ENCODE results near the gene DIMT1.
A peak's percentile ranks its signal among the peaks of the same experiment; 100 is the strongest.

Gene DIMT1

GRCh38 chr5:62403411-62404250 is at the start of gene DIMT1:
TSS of gene DIMT1 (minus strand) at chr5:62403905. CDS start at chr5:62403772, 133 bp downstream.
- peak; percentile 83 for DNase-seq

GRCh38 chr5:62450259-62450658 is 46.6 kb upstream of the DIMT1 start:
- no peak for DNase-seq

GRCh38 chr5:62448528-62448927 is 44.8 kb upstream of the DIMT1 start:
- DNase-seq: no peak

- DNase-seq: no peak
These were observed 28.9 kb upstream of the DIMT1 start for GRCh38 chr5:62432621-62433064.

GRCh38 chr5:62431735-62432620 is 28.3 kb upstream of the DIMT1 start:
- no peak for DNase-seq

- DNase-seq: no peak
These were observed 21.1 kb upstream of the DIMT1 start for GRCh38 chr5:62424763-62425162.

- no peak for DNase-seq
These were observed 17.7 kb upstream of the DIMT1 start for GRCh38 chr5:62421414-62421813.

GRCh38 chr5:62419609-62420008 is 15.9 kb upstream of the DIMT1 start:
- DNase-seq: no peak

GRCh38 chr5:62418462-62419076 is 14.9 kb upstream of the DIMT1 start:
- DNase-seq: no peak

- no peak for DNase-seq
These were observed 10.0 kb upstream of the DIMT1 start for GRCh38 chr5:62413711-62414110.

GRCh38 chr5:62412549-62413329 is 9.0 kb upstream of the DIMT1 start, which contains the start of gene IPO11:
TSS of gene IPO11 (plus strand) at chr5:62412763. CDS start at chr5:62437280, 24,517 bp downstream.
- peak; percentile 96 for DNase-seq

- DNase-seq: no peak
These were observed 8.3 kb downstream of the DIMT1 start for GRCh38 chr5:62395210-62395950.

GRCh38 chr5:62386824-62387223 is 16.9 kb downstream of the DIMT1 start:
- DNase-seq: no peak

GRCh38 chr5:62385816-62386400 is 17.8 kb downstream of the DIMT1 start:
- no peak for DNase-seq

GRCh38 chr5:62385131-62385530 is 18.6 kb downstream of the DIMT1 start:
- no peak for DNase-seq

- no peak for DNase-seq
These were observed 27.6 kb downstream of the DIMT1 start for GRCh38 chr5:62376064-62376463.

GRCh38 chr5:62375627-62376026 is 28.1 kb downstream of the DIMT1 start:
- no peak for DNase-seq

GRCh38 chr5:62374090-62374489 is 29.6 kb downstream of the DIMT1 start:
- no peak for DNase-seq

GRCh38 chr5:62373382-62373781 is 30.3 kb downstream of the DIMT1 start:
- DNase-seq: no peak

- no peak for DNase-seq
These were observed 31.1 kb downstream of the DIMT1 start for GRCh38 chr5:62372600-62372999.

- DNase-seq: no peak
These were observed 32.3 kb downstream of the DIMT1 start for GRCh38 chr5:62371409-62371808.

Data from NCI-H524 treated with DMSO at 0.1 percent for 48 hours (cell line).